GM10248 (cell line): ENCODE data around the gene FUOM.

ENCODE experiments used
- CTCF ChIA-PET: fragments of 300-600 bp; sonication (Branson Sonifier 250); formaldehyde crosslinking; extraction: SDS; loops from one replicate; lab custom pipeline; 2021; ENCODE audit warnings: antibody characterized with exemption; lab: Yijun Ruan, JAX
- POLR2A ChIA-PET: fragments of 350-650 bp; sonication (Branson Sonifier 250); formaldehyde crosslinking; extraction: SDS; loops from one replicate; lab custom pipeline; 2020; ENCODE audit warnings: antibody characterized with exemption; lab: Yijun Ruan, JAX
- DNase-seq: peaks from one replicate; pipeline ENCODE4 v3.0.0; 2012; ENCODE audit errors: extremely low spot score
- TF ChIP-seq, protein P1 (sequence below): IDR thresholded peaks from 2 replicates; pipeline ENCODE4 v1.5.1; 2012; ENCODE audit warnings: mild to moderate bottlenecking, low read depth; ENCODE audit errors: extremely low read depth, missing control alignments, control extremely low read depth

Gene FUOM

GRCh38 chr10:133315847-133316246 lies 42.0 kb downstream of the FUOM start:
- CTCF ChIA-PET: interaction anchor here (0.7 to 4.2 kb wide), 9 partner anchors 8 to 182 kb away, joined by 3 to 44 read pairs (median 3); no protein-coding TSS in a partner anchor
- POLR2A ChIA-PET: no interaction called here
- TF ChIP-seq, protein P1, sequence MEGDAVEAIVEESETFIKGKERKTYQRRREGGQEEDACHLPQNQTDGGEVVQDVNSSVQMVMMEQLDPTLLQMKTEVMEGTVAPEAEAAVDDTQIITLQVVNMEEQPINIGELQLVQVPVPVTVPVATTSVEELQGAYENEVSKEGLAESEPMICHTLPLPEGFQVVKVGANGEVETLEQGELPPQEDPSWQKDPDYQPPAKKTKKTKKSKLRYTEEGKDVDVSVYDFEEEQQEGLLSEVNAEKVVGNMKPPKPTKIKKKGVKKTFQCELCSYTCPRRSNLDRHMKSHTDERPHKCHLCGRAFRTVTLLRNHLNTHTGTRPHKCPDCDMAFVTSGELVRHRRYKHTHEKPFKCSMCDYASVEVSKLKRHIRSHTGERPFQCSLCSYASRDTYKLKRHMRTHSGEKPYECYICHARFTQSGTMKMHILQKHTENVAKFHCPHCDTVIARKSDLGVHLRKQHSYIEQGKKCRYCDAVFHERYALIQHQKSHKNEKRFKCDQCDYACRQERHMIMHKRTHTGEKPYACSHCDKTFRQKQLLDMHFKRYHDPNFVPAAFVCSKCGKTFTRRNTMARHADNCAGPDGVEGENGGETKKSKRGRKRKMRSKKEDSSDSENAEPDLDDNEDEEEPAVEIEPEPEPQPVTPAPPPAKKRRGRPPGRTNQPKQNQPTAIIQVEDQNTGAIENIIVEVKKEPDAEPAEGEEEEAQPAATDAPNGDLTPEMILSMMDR: no peak
- no peak for DNase-seq

DNA sequence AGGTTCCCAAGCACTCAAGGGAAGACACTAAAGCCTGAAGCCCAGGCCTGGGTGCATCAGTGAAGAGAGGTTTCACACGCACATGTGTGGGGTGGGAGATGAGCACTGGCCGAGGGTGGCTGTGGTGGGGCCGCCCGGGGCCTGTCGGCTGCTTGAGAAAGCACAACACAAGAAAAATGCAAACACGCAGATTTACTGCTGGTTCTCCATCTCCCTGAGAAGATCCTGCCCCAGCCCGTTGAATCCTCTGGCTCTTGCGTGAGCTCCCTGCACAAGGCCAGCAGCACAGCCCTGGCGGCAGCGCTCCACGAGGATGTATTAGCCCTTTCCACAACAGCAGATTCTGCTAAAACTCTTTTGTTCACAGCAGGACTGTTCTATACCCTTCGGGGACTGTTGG lies 42.9 kb downstream of the FUOM start:
- TF ChIP-seq, protein P1: no peak
- DNase-seq: no peak
- POLR2A ChIA-PET: interaction anchor here (0.7 kb wide), 1 partner anchor 32 kb away, joined by 5 read pairs; no protein-coding TSS in a partner anchor
- CTCF ChIA-PET: interaction anchor here (1.0 to 4.2 kb wide), 8 partner anchors 9 to 183 kb away, joined by 3 to 44 read pairs (median 5); no protein-coding TSS in a partner anchor

GRCh38 chr10:133313192-133313591 lies 44.6 kb downstream of the FUOM start:
- ChIA-PET POLR2A (no interaction called here), CTCF (interaction anchor here (1.0 to 4.2 kb wide), 5 partner anchors 9 to 77 kb away, joined by 3 to 44 read pairs (median 4); no protein-coding TSS in a partner anchor)
- DNase-seq: no peak
- TF ChIP-seq, protein P1: no peak

DNA sequence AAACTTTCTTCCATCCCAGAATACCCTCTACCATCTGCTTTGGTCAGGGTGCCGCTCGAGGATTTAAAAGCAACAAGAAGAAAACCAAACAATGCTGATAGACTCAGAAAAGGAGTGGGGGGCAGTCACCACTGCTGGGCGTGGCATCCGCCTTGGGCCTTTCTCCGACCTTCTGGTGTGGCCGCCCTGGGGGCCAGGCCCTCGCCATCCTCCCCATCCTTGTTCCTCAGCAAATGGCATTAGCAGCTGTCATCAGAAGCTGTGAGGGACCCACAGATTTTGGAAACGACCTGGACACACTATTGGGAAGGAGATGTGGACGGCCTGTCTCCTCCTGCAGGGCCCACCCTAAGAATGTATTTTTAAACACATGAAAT lies 45.1 kb downstream of the FUOM start:
- ChIA-PET POLR2A (no interaction called here), CTCF (interaction anchor here (1.2 to 4.2 kb wide), 3 partner anchors 11 to 77 kb away, joined by 3 to 44 read pairs (median 13); no protein-coding TSS in a partner anchor)
- no peak for DNase-seq
- TF ChIP-seq, protein P1: no peak

GRCh38 chr10:133312016-133312768 lies 45.6 kb downstream of the FUOM start:
- DNase-seq: no peak
- ChIA-PET POLR2A (no interaction called here), CTCF (interaction anchor here (4.2 kb wide), 1 partner anchor 16 kb away, joined by 44 read pairs; no protein-coding TSS in a partner anchor)
- TF ChIP-seq, protein P1: no peak

- ChIA-PET CTCF (no interaction called here), POLR2A (no interaction called here)
- no peak for DNase-seq
- TF ChIP-seq, protein P1: no peak
Observed at GRCh38 chr10:133311570-133311969, 46.2 kb downstream of the FUOM start.
